ENCODE measurements around the gene LRRC4C.
"Not testable (repeated sequence)": the region's sequence is repeated elsewhere in the genome, so short reads cannot be mapped to it uniquely, and the experiment has no call there.

Gene LRRC4C

DNA sequence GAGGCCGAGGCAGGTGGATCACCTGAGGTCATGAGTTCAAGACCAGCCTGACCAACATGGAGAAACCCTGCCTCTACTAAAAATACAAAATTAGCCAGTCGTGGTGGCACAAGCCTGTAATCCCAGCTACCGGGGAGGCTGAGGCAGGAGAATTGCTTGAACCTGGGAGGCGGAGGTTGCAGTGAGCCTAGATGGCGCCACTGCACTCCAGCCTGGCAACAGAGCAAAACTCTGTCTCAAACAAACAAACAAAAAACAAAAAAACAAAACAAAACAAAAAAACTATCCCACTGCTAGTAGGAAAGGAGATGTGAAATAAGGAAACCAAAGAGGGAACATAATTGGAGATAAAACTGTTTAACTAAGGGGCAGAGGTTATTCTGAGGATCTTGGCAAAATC is 1291.6 kb downstream of the LRRC4C start:
- DNase-seq (ENCODE audit: low read depth) = not testable (repeated sequence)

- no peak for DNase-seq (ENCODE audit: low read depth)
Observed at GRCh38 chr11:40166892-40167291, 1292.6 kb downstream of the LRRC4C start.

DNA sequence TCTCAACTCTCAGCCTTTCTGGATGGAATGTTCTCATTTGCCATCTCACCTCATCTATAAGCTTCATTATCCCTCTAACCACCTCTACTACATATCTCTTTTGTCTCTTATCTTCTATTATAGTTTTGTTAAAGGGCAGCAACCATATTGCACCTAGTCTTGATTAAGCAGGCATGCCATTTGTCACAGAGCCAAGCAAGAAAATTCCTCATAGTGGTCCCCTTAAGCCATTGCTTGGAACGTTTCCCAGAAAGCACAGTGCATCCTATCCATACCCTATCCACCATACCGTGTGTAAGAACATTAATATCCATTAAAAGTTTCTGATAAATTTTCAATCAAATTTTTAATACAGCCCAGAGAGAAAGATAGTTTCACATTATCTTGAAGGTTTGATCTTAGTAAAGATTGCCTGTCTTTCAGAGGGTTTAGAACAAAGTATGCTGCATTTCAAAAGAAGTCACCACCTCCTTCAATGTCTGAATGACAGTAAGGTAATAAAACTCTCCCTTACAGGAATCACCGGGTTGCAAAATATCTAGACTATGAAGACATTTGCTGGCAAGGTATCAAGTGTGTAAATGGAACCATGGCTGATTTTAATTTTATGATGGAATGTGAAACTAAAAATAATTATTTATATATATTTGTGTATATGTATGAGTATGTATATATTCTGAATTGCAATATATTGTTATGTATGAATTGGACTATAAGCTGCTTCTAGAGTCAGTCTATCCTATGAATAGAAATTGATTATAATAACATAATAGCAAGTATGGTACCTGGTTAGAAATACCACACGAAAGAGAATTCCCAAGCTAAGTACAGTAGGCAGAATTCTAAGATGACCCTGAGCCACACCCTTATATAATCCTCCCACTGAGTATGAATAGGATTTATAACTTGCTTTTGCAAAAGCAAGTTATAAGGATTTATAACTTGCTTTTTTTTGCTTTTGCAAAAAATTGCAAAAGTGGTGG is 1296.3 kb downstream of the LRRC4C start:
- DNase-seq (ENCODE audit: low read depth) = no peak

- DNase-seq (ENCODE audit: low read depth) = no peak
Observed at GRCh38 chr11:40161854-40162410, 1297.5 kb downstream of the LRRC4C start.

- no peak for DNase-seq (ENCODE audit: low read depth)
Observed at GRCh38 chr11:40160418-40160817, 1299.0 kb downstream of the LRRC4C start.

- no peak for DNase-seq (ENCODE audit: low read depth)
Observed at GRCh38 chr11:40149721-40150120, 1309.7 kb downstream of the LRRC4C start.

GRCh38 chr11:40140560-40140959 is 1318.9 kb downstream of the LRRC4C start:
- DNase-seq (ENCODE audit: low read depth) = no peak

- DNase-seq (ENCODE audit: low read depth) = no peak
Observed at GRCh38 chr11:40139536-40139935, 1319.9 kb downstream of the LRRC4C start.

DNA sequence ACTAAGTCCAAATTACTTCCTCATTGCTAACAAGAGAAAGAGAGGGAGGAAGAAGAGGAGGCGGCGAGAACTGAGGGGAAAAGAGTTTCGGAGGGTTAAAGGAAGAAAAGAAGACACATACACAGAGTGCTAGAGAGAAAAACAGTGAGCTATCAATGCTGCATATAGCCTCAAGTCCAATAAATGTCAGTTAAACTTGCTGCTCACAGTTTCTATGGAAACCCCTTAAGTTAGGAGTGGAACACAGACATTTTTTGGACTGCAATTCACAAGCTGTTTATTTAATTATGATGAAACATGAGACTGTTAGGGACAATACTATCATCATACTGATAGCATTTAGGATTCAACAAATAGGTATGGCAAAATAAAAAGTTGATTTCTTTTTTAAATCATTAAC is 1320.4 kb downstream of the LRRC4C start:
- no peak for DNase-seq (ENCODE audit: low read depth)

GRCh38 chr11:40134820-40135570 is 1324.5 kb downstream of the LRRC4C start:
- no peak for DNase-seq (ENCODE audit: low read depth)

GRCh38 chr11:40133498-40133897 is 1326.0 kb downstream of the LRRC4C start:
- DNase-seq (ENCODE audit: low read depth) = no peak

GRCh38 chr11:40132912-40133311 is 1326.5 kb downstream of the LRRC4C start:
- DNase-seq (ENCODE audit: low read depth) = no peak

DNA sequence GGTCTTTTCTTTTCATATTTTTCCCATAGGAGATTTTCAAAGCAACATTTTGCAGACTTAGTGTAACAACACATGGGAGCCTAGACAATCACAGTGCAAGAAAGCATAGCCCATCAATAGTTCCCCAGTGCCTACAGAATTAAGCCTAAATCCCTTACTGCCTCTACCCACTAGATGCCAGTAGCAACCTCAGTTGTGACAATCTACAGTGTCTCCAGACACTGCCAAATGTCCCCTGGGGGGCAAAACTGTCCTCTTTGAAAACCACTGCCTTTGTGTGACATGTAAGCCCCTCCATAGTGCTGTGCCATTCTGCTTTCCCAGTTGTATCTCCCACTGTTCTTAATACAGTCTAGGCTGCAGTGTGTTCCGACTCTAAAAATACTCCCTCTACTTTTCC is 1329.0 kb downstream of the LRRC4C start:
- DNase-seq (ENCODE audit: low read depth) = no peak

GRCh38 chr11:40129266-40129665 is 1330.2 kb downstream of the LRRC4C start:
- no peak for DNase-seq (ENCODE audit: low read depth)

DNA sequence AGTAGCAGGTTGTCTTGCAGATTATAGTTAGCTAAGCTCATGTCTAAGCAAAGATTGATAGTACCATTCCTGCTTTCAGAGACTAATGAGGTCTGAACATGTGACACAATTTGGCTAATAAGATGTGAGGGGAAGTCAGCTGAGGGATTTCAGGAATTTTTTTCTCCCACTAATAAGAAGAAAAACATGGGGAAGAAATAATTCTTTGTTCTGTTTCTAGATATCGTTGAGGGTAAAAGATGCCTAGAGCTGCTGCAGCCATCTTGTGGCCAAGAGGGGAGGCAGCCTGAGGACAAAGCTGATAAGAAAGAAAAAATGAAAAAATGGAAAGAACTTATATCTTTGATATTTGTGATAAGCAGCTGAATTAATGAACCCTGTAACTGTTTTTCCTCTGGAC is 1334.4 kb downstream of the LRRC4C start:
- no peak for DNase-seq (ENCODE audit: low read depth)

DNA sequence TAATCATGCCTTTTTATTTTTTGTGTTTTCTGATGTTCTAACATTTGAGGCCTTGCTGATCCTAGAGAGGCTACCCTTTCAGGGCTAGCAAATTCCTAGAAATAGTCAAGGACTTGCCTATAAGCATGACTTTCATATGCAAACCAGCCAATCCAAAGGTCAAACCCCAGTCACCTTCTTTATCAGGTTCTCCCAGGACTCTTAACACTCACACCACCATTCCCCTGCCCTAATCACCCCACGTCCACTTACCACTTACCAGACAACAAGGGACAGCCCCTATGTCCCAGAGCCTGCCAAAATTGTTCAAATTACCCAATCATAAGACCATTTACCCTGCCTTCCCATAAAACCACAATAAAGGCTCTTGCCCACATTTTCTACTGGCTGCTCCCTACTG is 1339.8 kb downstream of the LRRC4C start:
- DNase-seq (ENCODE audit: low read depth) = no peak

DNA sequence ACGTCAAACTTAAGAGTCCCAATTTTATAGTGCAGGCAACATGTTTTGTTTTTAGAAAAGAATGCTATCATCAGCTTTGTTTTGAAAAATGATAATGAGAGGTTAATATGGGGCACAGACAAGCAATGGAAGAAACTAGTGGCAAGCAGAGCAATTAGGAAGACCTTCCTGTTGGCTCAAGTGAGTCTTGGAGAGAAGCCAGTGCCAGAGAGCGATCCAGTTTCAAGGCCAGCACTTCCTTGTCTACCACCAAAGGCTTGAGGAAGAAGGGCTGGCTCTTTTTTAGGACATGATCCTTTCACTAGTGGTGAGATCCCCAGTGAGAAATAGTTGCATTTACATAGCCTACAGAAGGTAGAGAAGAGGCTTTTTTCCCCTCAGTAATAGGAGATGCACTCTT is 1340.7 kb downstream of the LRRC4C start:
- DNase-seq (ENCODE audit: low read depth) = no peak

DNA sequence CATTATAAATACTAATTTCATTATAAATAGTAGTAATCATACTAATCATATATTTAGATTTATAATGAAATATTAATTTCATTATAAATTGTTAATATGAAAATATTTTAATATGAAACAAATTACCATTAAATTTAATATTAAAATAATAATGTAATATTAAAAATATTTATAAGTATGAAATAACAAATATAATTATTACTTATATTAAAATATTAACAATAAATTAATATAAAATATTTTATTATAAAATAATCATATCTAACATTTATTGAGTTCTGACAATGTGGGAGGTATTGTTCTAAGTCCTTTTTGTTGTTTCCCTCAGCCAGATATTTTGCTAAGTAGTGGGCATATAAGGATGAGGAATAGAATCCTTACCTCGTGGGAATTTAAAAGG is 1341.4 kb downstream of the LRRC4C start:
- DNase-seq (ENCODE audit: low read depth) = no peak

DNA sequence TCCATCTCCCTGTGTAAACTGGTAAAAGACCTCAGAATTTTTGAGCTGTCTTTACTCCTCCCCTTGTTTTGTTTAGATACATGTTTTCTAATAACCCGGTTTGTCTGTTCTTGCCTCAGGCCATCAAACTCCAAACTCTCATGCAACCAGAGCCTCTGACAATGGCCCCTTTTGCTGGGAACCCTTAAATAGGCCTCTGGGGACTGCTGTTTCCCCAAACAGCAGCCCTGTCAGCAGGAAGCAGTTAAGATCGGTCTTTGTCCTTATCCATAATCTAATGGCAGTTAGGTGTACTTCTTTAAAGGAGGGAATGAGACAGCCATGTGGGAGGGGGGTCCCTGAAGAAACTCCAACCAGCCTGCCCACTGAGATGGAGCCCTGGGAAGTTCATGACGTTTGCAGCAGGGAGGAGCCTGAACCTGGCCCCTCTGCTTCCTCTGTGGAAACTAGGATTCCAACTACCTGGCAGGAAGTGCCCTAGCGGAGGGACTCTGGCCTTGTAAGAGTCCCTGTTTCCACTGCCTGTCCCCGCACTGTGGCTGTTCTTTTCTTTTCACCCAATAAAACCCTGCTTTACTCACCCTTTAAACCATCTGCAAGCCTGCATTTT is 1354.4 kb downstream of the LRRC4C start:
- no peak for DNase-seq (ENCODE audit: low read depth)

GRCh38 chr11:40100781-40101180 is 1358.7 kb downstream of the LRRC4C start:
- no peak for DNase-seq (ENCODE audit: low read depth)

DNA sequence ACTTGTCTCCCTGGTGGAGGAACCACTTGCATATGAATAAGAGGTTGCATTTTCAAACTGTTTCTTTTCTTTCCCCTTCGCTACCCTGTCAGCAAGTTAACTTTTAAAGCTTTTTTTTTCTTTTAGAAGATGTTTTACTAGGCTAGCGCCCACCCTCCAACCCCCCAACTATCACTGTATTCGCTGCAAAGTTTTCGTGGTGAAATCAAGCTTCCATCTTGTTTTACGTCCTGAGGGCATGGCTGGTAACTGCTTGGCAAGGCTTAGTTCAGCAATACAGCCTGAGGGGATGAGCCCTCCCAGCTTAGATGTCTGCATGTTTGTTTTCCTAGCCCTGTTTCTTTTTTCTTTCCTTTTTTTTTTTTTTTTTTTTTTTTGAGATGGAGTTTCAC is 1359.3 kb downstream of the LRRC4C start:
- no peak for DNase-seq (ENCODE audit: low read depth)

- no peak for DNase-seq (ENCODE audit: low read depth)
Observed at GRCh38 chr11:40099426-40100161, 1359.9 kb downstream of the LRRC4C start.

All from iris pigment epithelial cell (primary cell).